IMR-90 (cell line): ENCODE measurements around the gene TRIM40. TPM values are rescaled to one million over a fixed set of nuclear protein-coding genes. Genes with fewer than 3 reads are reported as not detected.

Experiments used
- ATAC-seq: fragments of 200-7000 bp; cut with Tn5 transposase; 2 replicates; pipeline ENCODE4 v1.9.1; 2020; ENCODE audit warnings: low read depth, mild to moderate bottlenecking, moderate library complexity
- BruUV-seq: library from RNA; stranded (reverse); fragments of 400-500 nt; replicated peaks from 2 replicates; lab custom pipeline; 2021; lab: Mats Ljungman, UMichigan
- CTCF ChIA-PET: fragments of 300-600 bp; formaldehyde crosslinking; extraction: SDS; loops from one replicate; lab custom pipeline; 2021; ENCODE audit warnings: antibody characterized with exemption; lab: Yijun Ruan, JAX
- POLR2A ChIA-PET: fragments of 300-600 bp; sonication (Branson Sonifier 250); formaldehyde crosslinking; loops from one replicate; lab custom pipeline; 2022; ENCODE audit warnings: antibody characterized with exemption; ENCODE audit not compliant: unreplicated experiment; lab: Charles Lee
- DNase-seq: peaks from one replicate; pipeline ENCODE4 v3.0.0; 2013
- H2AFZ ChIP-seq: replicated peaks from 2 replicates; pipeline ENCODE3; 2013; ENCODE audit warnings: low read length, mild to moderate bottlenecking; ENCODE audit not compliant: poor library complexity
- H2AK5ac ChIP-seq: 2 replicates; pipeline ENCODE4 v1.6.1; 2013; ENCODE audit warnings: low read depth, low read length, inconsistent platforms
- H2AK9ac ChIP-seq: replicated peaks from 2 replicates; pipeline ENCODE3; 2013; ENCODE audit warnings: mild to moderate bottlenecking, low read depth, low read length, moderate library complexity; ENCODE audit not compliant: poor library complexity
- H2BK120ac ChIP-seq: 2 replicates; pipeline ENCODE4 v1.6.1; 2013; ENCODE audit warnings: low read depth, low read length, inconsistent platforms
- H2BK15ac ChIP-seq: 3 replicates; pipeline ENCODE4 v1.6.1; 2013; ENCODE audit warnings: low read depth, low read length, inconsistent platforms
- H2BK20ac ChIP-seq: 2 replicates; pipeline ENCODE4 v1.6.1; 2013; ENCODE audit warnings: low read depth, mild to moderate bottlenecking, inconsistent platforms, low read length, moderate library complexity
- H2BK5ac ChIP-seq: 2 replicates; pipeline ENCODE4 v1.6.1; 2013; ENCODE audit warnings: mild to moderate bottlenecking, low read depth, low read length, inconsistent platforms; ENCODE audit not compliant: poor library complexity, severe bottlenecking
- H3K14ac ChIP-seq: replicated peaks from 2 replicates; pipeline ENCODE4 v1.6.1; 2013; ENCODE audit warnings: low read depth, low read length, inconsistent platforms
- H3K18ac ChIP-seq: 2 replicates; pipeline ENCODE4 v1.6.1; 2013; ENCODE audit warnings: low read depth, low read length, control low read depth
- H3K23ac ChIP-seq: 2 replicates; pipeline ENCODE4 v1.6.1; 2013; ENCODE audit warnings: low read depth, low read length, inconsistent platforms
- H3K27ac ChIP-seq: 2 replicates; pipeline ENCODE4 v1.5.1; 2013; ENCODE audit warnings: mild to moderate bottlenecking, control low read depth, low read length; ENCODE audit not compliant: insufficient read depth
- H3K27me3 ChIP-seq: 2 replicates; pipeline ENCODE4 v1.6.1; 2013; ENCODE audit warnings: low read length; ENCODE audit not compliant: control insufficient read depth, insufficient read depth
- H3K36me3 ChIP-seq: 2 replicates; pipeline ENCODE4 v1.6.1; 2013; ENCODE audit warnings: low read length, mixed read lengths; ENCODE audit not compliant: control insufficient read depth, insufficient read depth
- H3K4ac ChIP-seq: 2 replicates; pipeline ENCODE4 v1.6.1; 2013; ENCODE audit warnings: low read depth, low read length, inconsistent platforms
- H3K4me1 ChIP-seq: 2 replicates; pipeline ENCODE4 v1.6.1; 2013; ENCODE audit warnings: low read length, mixed read lengths; ENCODE audit not compliant: control insufficient read depth, insufficient read depth
- H3K4me2 ChIP-seq: 2 replicates; pipeline ENCODE4 v1.6.1; 2013; ENCODE audit warnings: low read depth, mild to moderate bottlenecking, control low read depth, low read length, moderate library complexity
- H3K4me3 ChIP-seq: 2 replicates; pipeline ENCODE4 v1.5.1; 2013; ENCODE audit warnings: low read depth, mild to moderate bottlenecking, control low read depth, low read length, moderate library complexity; ENCODE audit not compliant: insufficient read depth
- H3K56ac ChIP-seq: 2 replicates; pipeline ENCODE4 v1.6.1; 2013; ENCODE audit warnings: low read length, inconsistent platforms; ENCODE audit not compliant: insufficient read depth; ENCODE audit errors: extremely low read depth
- H3K79me1 ChIP-seq, 2 experiments: 2 replicates each; pipeline ENCODE4 v1.6.1; 2013; ENCODE audit warnings: low read length in 2 of 2, inconsistent platforms in 1 of 2, low read depth in 1 of 2
- H3K9ac ChIP-seq: 2 replicates; pipeline ENCODE4 v1.6.1; 2013; ENCODE audit warnings: low read depth, low read length, control low read depth
- H3K9me1 ChIP-seq: 2 replicates; pipeline ENCODE4 v1.6.1; 2013; ENCODE audit warnings: low read length, inconsistent platforms; ENCODE audit not compliant: insufficient read depth
- H3K9me3 ChIP-seq: 2 replicates; pipeline ENCODE4 v1.6.1; 2013; ENCODE audit warnings: low read length; ENCODE audit not compliant: control insufficient read depth, insufficient read depth
- H4K20me1 ChIP-seq: 2 replicates; pipeline ENCODE4 v1.6.1; 2013; ENCODE audit warnings: low read length, inconsistent platforms; ENCODE audit not compliant: insufficient read depth
- H4K5ac ChIP-seq: 2 replicates; pipeline ENCODE4 v1.6.1; 2013; ENCODE audit warnings: mild to moderate bottlenecking, low read depth, low read length, control low read depth
- H4K8ac ChIP-seq, 2 experiments: 2 replicates each; pipeline ENCODE4 v1.6.1; 2013; ENCODE audit warnings: low read depth in 2 of 2, low read length in 2 of 2, control low read depth in 1 of 2, inconsistent platforms in 1 of 2
- H4K91ac ChIP-seq: 2 replicates; pipeline ENCODE4 v1.6.1; 2013; ENCODE audit warnings: low read depth, low read length, inconsistent platforms; ENCODE audit not compliant: insufficient read depth
- BHLHE40 ChIP-seq: fragments of 150-350 bp; IDR thresholded peaks from 2 replicates; pipeline ENCODE4 v1.6.1; 2016; ENCODE audit warnings: mild to moderate bottlenecking, low read depth, low read length
- CEBPB ChIP-seq: IDR thresholded peaks from 2 replicates; pipeline ENCODE4 v1.6.1; 2012; ENCODE audit warnings: low read depth, low read length, improper control_type of control experiment
- CHD1 ChIP-seq: IDR thresholded peaks from 2 replicates; pipeline ENCODE4 v1.6.1; 2012; ENCODE audit warnings: low read depth, low read length, improper control_type of control experiment
- CTCF ChIP-seq: conservative IDR thresholded peaks from 2 replicates; pipeline ENCODE4 v1.5.1; 2012; ENCODE audit warnings: mild to moderate bottlenecking, low read depth, low read length, improper control_type of control experiment
- ELK1 ChIP-seq: fragments of 150-350 bp; IDR thresholded peaks from 2 replicates; pipeline ENCODE4 v1.6.1; 2016; ENCODE audit warnings: low read depth, mild to moderate bottlenecking, low read length, moderate library complexity, borderline replicate concordance
- FOS ChIP-seq: fragments of 150-350 bp; IDR thresholded peaks from 2 replicates; pipeline ENCODE4 v1.6.1; 2016; ENCODE audit warnings: low read depth, low read length
- MAFK ChIP-seq: IDR thresholded peaks from 2 replicates; pipeline ENCODE4 v1.6.1; 2012; ENCODE audit warnings: low read depth, low read length, improper control_type of control experiment
- MAZ ChIP-seq: IDR thresholded peaks from 2 replicates; pipeline ENCODE4 v1.6.1; 2012; ENCODE audit warnings: low read depth, mild to moderate bottlenecking, low read length, improper control_type of control experiment, moderate library complexity, borderline replicate concordance
- MXI1 ChIP-seq: IDR thresholded peaks from 2 replicates; pipeline ENCODE4 v1.6.1; 2012; ENCODE audit warnings: low read depth, mild to moderate bottlenecking, low read length, moderate library complexity, borderline replicate concordance
- NFE2L2 ChIP-seq: fragments of 150-350 bp; IDR thresholded peaks from 2 replicates; pipeline ENCODE4 v1.6.1; 2016; ENCODE audit warnings: low read depth, mild to moderate bottlenecking, low read length
- POLR2A ChIP-seq: IDR thresholded peaks from 2 replicates; pipeline ENCODE4 v1.6.1; 2012; ENCODE audit warnings: mild to moderate bottlenecking, low read depth, low read length
- RAD21 ChIP-seq: IDR thresholded peaks from 2 replicates; pipeline ENCODE4 v1.6.1; 2012; ENCODE audit warnings: low read length, improper control_type of control experiment
- RCOR1 ChIP-seq: IDR thresholded peaks from 2 replicates; pipeline ENCODE4 v1.6.1; 2012; ENCODE audit warnings: mild to moderate bottlenecking, low read length, improper control_type of control experiment; ENCODE audit not compliant: insufficient replicate concordance
- RFX5 ChIP-seq: IDR thresholded peaks from 2 replicates; pipeline ENCODE4 v1.8.0; 2012; ENCODE audit warnings: low read depth, mild to moderate bottlenecking, low read length, moderate library complexity
- SMC3 ChIP-seq: fragments of 150-350 bp; IDR thresholded peaks from 2 replicates; pipeline ENCODE4 v1.6.1; 2016; ENCODE audit warnings: low read depth, mild to moderate bottlenecking, antibody characterized with exemption, low read length, moderate library complexity
- USF2 ChIP-seq: fragments of 150-350 bp; IDR thresholded peaks from 2 replicates; pipeline ENCODE4 v1.6.1; 2017; ENCODE audit warnings: mild to moderate bottlenecking, antibody characterized with exemption, low read length, low read depth
- WGBS, 2 experiments: methylation state at CpG; one replicate each; pipeline versions ENCODE4 v1.1.5 to v1.1.7; 2013; ENCODE audit warnings: missing lambda C conversion rate in 2 of 2; ENCODE audit not compliant: insufficient read length in 1 of 2; ENCODE audit errors: extremely low coverage in 2 of 2; 5-methylcytosine and 5-hydroxymethylcytosine counted together
- dilution Hi-C: fragments of 300-500 bp; cut with HindIII; formaldehyde crosslinking; loops from one replicate; pipeline ENCODE4 v1.14.3; 2018; ENCODE audit warnings: low sequenced_read_pairs; ENCODE audit not compliant: unreplicated experiment
- in situ Hi-C: fragments of 300-500 bp; cut with MboI; formaldehyde crosslinking; loops from 3 replicates; pipeline ENCODE4 v1.14.3; 2019; ENCODE audit warnings: low sequenced_read_pairs, inconsistent platforms, mixed read lengths
- intact Hi-C: fragments of 100-400 bp; cut with micrococcal nuclease; formaldehyde crosslinking; loops from 2 replicates; pipeline ENCODE4 v1.10.0; 2022
- polyA plus RNA-seq, 3 experiments: library from polyadenylated mRNA; depleted of rRNA; stranded (reverse); fragments of >200 nt; gene quantifications; 2 replicates each; pipeline ENCODE4 v1.2.3, GENCODE V29; 2012; ENCODE audit warnings: low replicate concordance in 1 of 3
- total RNA-seq: library from RNA; depleted of rRNA; stranded (reverse); fragments of >200 nt; gene quantifications from 2 replicates; pipeline ENCODE4 v1.2.3, GENCODE V29; 2012

The TRIM40 gene
- total and polyA plus RNA-seq, 2 of the 4 experiments (the other 2 are of a cell fraction): not detected

- Histone ChIP-seq H4K5ac (no peak overlapping the region), H2AK9ac (no peak overlapping the region), H3K27me3 (peaks cover 26% of the 10 kb centered on the region), H3K23ac (no peak overlapping the region), H3K14ac (no peak overlapping the region), H2BK20ac (no peak overlapping the region), H2AK5ac (no peak overlapping the region), H3K4me2 (no peak overlapping the region), H2BK5ac (no peak overlapping the region), H3K9me3 (no peaks in the 10 kb centered on the region), H3K9me1 (no peaks in the 10 kb centered on the region), H3K4me3 (no peak overlapping the region), H4K91ac (no peak overlapping the region), H4K20me1 (no peaks in the 10 kb centered on the region), H3K36me3 (no peaks in the 10 kb centered on the region), H2BK15ac (no peak overlapping the region), H3K4me1 (no peaks in the 10 kb centered on the region), H3K18ac (no peak overlapping the region), H3K79me1 (no peaks in the 10 kb centered on the region), H4K8ac (no peak overlapping the region), H3K56ac (no peak overlapping the region), H3K9ac (no peak overlapping the region), H2BK120ac (no peak overlapping the region), H3K27ac (no peak overlapping the region), H3K4ac (no peak overlapping the region), H2AFZ (no peak overlapping the region)
- intact Hi-C loops (no loop called here), dilution Hi-C loops (no loop called here), in situ Hi-C loops (no loop called here)
- TF ChIP-seq RFX5: no peak
- TF ChIP-seq RCOR1: no peak
- no peak for TF ChIP-seq SMC3
- no peak for TF ChIP-seq ELK1
- no peak for TF ChIP-seq CHD1
- TF ChIP-seq CEBPB: no peak
- TF ChIP-seq FOS: no peak
- no peak for TF ChIP-seq MXI1
- TF ChIP-seq CTCF: no peak
- no peak for TF ChIP-seq RAD21
- TF ChIP-seq NFE2L2: no peak
- TF ChIP-seq MAZ: no peak
- no peak for TF ChIP-seq USF2
- no peak for TF ChIP-seq POLR2A
- no peak for TF ChIP-seq MAFK
- no peak for TF ChIP-seq BHLHE40
- CTCF ChIA-PET: no interaction called here
- no peak for ATAC-seq
- POLR2A ChIA-PET: no interaction called here
- 61% methylated on average over 2 of the region's 4 CpGs; no CpG with 5 or more reads in 1 of the 2 experiments for WGBS, 2 experiments
- DNase-seq: no peak
- BruUV-seq: no TSS peak
These were observed 16.2 kb downstream of the TRIM40 start for GRCh38 chr6:30152016-30152673.
